ENCODE results near the gene CRHR1.

The CRHR1 gene
- total RNA-seq, result 0 to 0.07 (median 0) reads per million in 18 experiments

DNA sequence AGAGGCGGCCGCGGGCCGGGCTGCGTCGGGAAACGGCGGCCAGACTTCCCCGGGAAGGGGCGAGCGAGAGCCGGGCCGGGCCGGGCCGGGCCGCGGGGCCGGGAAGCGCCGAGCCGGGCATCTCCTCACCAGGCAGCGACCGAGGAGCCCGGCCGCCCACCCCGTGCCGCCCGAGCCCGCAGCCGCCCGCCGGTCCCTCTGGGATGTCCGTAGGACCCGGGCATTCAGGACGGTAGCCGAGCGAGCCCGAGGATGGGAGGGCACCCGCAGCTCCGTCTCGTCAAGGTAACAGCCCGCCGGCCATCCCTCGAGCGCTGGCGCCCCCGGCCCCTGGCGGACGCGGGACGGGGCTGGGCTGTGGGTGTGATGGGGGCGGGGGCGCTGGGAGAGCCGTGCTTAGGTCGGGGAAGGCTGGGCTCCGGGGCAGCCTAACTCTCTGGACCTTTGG is at the start of gene CRHR1:
Gene CRHR1 (plus strand): TSS at position 28 of the 448 bp plus-strand sequence. CDS start 225 bp downstream, at position 253.
- DNase-seq, result no peak

DNA sequence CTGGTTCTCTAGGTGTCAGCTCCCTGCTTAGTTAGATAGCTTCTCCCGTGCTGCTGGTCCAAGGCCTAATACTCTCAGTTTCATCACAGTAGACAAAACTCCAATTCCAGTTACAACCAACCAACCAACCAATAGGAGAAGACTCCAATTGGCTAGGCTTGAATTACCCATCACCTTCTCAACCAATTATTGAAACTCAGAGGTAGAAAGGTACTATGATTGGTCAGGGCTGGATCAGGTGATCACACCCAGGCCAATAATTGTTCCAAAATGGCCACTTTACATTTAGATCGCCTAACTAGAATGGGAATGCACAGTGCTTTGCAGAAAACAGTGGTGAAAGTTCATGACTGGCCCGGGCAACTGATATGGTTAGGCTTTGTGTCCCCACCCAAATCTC is 49.5 kb upstream of the CRHR1 start:
- DNase-seq, result no peak

DNA sequence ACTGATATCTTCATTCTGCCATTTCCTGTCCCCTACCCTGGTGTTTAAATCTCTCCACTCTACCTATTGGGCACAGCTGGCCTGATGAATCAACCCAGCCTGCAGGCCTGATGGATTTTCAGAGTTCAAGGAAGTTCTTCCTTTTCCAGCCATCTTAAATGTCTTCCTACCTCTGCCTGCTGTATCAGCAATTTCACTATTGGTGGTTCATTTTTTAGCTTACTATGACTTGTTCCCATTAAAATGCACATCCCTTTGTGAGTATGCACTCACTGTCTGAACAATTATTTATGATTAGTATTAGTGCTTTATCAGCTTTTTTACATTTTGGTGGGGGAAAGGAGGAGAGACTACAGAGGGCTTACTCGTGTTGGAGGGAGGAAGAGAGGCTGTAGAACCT is 48.6 kb upstream of the CRHR1 start:
- DNase-seq, result no peak

DNA sequence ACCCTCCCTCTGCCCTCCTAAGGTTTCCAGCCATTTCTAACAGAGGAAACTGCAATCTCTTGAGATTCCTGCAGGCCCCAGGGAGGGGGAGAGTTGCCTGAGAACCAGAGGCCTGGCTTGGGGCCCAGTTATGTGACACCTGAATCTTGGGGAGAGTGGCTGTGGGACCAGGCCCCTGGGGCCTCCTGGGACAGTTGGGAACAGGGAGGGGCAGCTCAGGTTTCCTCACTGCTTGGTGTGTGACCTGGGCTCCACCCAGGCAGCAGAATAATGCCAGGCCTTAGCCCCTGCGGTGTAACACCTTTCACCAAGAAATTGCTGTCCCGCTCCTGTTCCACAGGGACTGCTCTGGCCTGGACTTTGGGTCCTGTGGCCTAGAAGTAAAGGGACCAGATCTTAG is 44.3 kb upstream of the CRHR1 start:
- no peak for DNase-seq

DNA sequence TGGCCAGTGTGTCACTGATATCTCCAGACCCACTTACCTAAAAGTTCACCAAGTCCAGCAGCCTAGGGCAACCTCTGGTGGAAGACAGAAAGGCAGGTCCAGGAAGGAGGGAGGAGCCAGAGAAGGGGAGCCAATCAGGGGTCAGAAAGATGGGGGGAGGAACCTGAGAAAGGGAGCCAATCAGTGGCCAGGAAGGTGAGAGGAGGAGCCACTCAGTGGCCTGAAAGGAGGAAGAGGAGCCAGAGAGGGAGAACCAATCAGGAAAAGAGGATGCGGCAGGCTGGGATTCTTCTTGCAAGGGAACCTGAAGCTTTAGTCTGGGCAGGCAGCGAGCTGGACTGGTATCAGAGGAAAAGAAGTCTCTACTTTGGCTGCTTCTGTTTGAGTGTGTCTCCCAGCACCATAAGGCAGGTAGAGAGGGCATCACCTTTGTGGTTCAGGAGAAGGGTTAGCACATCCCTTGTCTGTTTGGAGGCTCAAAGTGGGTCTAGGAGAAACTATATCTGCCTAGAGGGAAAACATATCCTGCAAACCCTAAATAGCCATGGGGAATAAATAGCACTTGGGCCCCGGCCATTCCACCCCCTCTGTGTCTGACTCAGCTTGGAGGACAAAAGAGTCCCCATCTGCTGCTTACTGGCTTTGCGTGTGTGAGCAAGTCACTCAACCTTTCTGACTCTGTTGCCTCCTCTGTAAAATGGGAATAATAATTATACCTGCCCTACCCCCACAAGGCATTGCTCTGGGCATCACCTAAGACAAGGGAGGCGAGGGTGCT is 43.4 kb upstream of the CRHR1 start:
- DNase-seq, result peak; percentile 4 to 23

DNA sequence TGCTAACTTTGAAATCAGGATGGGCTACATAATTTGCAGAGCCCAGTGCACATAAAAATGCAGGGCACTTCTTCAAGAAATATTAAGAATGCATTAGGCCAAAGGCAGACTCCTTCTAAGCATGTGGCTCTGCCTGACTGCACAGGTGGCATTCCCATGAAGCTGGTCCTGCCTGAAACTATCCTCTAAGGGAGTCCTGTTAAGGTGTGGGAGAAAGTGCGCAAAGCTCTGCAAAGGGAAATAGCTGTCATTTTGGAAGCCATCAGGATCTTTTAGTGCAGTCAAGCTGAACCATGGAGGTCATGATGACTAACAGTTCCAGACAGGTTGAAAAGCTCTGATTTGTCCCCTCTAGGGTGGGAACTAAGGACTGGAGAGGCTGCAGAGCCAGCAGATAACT is 41.9 kb upstream of the CRHR1 start:
- no peak for DNase-seq

DNA sequence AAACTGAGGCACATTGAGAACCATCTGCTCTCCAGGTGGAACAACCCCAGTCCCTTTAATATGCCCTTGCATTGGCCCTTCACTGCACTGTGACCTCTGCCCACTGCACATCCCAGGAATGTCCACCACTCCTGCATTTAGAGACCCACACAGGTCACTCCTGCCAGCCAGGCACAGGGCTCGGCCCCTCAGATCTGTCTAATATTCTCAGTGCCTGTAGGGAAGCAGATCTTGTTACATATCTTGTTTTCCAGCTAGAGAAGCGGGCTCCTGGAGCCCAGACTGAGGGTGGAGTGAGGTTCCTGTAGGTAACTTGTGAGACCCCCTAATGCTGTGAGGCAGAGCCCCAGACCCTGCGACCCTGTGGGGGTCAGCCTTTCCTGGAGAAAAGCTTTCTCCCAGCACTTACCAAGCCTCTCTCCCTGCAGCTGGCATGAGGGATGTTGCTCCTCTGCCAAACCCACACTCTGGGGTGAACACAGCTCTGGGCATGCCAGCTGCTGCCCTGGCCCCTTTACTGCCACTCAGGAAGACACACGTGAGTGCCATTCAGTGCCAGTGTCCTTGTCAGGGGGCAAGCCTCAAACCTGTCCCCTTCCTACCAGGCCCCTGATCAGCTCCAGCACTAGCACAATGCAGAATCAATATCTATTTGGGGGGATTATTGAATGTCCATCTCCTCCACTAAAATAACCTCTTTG is 40.3 kb upstream of the CRHR1 start:
- no peak for DNase-seq

DNA sequence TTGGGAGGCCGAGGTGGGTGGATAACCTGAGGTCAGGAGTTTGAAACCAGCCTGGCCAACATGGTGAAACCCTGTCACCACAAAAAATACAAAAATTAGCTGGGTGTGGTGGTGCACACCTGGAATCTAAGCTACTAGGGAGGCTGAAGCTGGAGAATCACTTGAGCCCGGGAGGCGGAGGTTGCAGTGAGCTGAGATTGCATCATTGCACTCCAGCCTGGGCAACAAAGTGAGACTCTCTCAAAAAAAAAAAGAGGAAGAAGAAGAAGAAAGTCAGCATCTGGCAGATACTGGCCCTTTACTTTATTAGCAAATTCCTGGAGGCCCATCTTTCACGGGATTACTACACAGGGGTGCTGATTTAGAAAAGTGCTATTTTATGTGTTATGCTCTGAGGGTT is 39.3 kb upstream of the CRHR1 start:
- DNase-seq, result peak in 1 of 2 donors; percentile 2

DNA sequence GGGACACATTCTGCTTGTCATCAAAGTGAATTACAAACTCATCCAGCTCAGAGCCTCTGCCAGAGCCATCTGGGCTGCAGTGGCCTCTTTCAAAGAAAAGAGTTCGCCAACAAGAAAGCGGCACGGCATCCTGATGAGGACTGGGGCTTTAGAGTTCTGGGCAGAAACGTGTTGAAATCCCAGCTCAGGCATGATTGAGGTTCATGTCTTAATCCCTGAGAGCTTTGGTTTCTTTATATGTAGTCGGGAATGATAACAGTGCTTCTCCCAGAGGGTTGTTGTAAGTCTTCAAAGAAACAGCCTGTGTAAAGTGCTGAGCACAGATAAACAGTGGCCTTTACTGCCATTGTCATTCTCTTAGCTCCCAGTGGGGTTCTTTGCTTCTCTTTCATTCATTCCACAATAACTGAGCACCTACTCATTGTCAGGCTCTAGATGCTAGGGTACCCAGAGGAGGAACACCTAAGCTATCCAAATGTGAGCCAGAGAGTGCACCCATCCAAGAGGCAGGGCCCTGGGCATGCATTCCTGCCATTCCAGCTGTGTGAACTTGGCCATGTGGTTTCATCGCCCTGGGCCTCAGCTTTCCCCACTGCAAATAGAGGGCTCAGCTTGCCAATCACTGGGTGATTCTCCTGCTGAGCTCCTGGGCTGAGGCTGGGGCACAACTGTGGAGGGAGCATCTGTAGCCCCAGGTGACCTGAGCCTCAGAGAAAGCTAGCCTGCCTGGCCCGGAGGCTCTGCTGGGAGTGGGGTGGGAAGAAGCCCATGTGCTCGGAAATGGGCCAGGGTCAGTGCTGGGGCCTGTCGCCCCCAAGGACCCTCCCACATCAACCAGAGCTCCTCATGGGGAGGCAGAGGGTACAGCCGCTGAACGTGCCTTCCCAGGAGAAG is 38.3 kb upstream of the CRHR1 start:
- DNase-seq, result no peak

DNA sequence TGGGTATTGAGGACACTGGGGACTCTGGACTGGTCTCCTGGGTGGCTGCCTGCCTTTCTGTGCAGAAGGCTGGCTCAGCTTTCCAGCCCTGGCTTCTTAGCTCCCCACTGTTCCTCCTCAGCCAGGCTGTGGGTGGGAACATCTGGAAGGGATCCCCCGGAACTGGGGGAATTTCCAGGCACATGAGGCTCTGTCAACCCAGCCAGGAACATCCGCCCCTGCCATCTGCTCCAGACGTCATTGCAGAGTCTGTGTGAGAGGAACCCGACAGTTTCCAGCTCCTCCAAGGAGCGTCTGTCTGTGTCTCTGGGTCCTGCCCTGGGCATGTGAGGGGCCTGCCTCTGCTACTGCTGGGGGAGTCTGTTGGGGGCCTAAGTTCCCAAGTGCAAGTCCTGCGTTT is 36.2 kb upstream of the CRHR1 start:
- DNase-seq, result no peak

DNA sequence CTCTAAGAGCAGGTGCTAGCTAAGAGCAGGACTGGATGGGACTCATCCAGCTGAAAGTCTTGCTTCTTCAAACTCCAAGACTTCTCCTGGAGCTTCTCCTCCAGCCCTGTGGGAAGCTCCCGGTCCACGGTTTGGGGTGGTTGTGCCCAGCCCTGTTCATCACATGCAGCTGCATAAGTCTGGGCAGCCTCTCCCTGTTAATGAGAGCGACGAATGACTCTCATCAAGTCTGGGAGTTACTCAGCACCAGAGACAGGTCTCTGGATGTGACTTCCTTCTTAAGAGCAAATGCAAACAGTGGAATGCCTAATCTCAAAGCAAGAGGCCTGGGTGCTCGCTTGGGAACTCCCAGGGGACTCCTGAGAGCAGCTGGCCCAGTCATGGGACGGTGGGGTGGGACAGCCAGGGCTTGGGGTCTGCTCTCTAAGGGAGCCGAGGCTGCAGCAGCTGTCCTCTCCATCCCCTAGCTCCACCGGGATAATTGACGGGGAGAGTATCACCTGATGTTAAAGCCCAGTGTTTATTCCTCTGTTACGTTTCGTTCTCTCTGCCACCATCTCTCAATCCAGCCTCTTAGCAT is 35.3 kb upstream of the CRHR1 start:
- DNase-seq, result no peak

DNA sequence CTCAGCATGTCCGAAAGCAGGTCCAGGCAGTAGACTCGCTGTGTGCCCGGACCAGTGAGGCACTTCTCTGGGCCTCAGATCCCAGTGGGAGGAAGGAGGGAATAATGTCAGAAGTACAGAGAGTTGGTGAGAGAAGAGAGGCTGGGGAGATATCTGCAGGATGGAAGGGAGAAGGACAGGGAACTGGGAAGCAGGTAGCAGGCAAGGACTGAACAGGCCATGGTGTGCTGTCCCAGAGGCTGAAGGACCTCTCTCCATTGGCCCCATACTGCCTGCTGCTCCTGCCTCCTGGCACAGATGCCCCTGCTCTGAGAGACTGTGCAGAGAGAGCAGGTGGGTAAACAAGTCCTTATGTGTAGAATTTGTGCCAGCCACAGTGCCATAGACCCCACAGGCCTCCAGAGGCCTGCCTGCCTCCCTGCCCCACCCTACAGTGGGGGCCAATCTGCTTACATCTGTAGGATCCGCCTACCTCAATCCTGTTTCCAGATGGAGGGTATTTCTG is 34.2 kb upstream of the CRHR1 start:
- no peak for DNase-seq

DNA sequence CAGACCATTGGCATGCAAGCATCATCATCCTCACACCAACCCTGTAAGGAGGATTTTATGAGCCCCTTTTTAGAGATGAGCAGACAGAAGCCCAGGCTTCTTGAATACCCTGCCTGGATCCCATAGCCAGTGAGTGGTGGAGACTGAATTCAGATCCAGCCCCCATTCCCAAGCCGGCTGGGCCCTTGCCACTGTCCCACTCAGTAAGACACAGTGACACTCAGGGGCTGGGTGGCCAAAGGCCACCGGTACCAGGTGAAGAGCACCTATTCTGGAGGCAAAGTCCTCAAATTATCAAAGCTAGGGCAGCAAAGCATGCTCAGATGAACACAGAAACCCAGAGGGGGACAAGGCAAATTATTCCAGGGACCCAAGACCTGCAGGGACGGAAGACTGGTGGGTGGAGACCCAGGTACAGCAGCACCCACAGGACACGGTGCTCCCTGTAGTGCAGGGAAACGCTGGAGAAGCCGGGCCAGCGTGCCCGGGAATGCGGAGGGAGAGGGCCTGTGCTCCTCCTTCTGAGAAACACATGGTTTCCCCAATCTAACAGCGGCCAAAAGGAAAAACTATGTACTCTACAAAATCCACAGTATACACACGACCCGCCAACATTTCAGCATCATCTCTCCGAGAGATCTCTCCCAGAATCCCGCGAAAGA is 33.2 kb upstream of the CRHR1 start:
- no peak for DNase-seq

DNA sequence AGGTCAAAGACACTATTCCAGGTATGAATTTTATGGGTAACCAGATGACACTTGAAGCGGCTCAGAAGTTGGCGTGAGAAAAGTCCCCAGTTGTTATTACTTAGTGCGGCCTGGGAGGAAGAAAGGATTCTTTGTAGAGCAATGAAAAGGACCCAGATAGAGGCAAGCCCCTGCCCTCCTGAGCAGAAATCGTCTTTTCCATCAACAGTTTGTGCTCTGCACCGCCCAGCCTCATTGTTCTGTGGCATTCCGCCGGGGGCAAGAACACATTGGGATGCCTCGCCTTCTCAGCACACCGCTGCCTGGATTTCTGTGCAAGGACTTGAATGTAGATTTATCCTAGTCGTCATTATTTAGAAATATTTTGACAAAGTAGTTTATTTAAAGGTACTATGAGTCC is 32.7 kb upstream of the CRHR1 start:
- no peak for DNase-seq

DNA sequence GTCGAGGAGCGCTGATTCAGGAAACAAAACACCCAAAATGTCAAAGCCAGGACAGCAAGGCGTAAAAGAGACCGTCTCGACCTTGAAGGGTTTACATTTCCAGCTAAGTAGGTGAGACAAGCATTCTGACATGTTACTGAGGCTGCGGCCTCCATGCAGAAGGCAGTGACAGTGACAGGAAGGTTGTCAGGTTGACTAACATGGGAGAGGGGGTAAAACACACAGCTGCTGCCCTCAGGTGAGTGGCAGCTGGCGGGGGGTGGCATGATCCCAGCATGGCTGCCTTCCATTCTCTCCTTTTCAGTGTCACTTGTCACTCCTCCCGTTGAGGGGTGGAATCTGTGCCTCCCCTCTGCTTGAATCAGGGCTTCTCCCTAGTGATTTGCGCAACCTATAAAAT is 31.9 kb upstream of the CRHR1 start:
- DNase-seq, result no peak

DNA sequence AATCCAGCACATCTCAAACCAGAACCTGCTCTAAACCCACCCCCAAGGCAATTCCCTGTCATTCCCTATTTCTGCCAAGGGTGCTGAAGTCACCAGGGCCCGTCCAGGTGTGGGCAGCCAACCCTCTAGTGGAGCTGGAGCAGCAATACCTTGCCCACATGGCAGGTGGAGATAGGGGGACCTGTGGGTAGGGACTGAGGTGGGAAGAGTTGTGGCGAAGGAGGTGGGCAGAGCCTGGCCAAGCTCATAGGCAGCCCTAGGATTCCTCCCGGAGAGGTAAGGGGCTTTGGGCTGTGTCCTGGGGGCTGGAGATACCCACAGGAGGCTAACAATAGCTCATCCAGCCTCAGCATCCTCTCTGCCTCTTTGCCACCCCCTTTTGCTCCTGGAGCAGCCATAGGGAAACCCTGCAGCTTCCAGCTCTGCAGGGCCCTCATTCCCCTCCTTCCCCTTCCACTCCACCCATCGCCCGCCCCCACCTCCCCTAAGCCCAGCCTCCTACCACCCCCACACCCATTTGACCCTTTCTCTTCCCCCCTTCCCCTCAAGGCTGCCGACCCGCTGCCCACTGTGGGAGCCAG is 30.4 kb upstream of the CRHR1 start:
- no peak for DNase-seq

DNA sequence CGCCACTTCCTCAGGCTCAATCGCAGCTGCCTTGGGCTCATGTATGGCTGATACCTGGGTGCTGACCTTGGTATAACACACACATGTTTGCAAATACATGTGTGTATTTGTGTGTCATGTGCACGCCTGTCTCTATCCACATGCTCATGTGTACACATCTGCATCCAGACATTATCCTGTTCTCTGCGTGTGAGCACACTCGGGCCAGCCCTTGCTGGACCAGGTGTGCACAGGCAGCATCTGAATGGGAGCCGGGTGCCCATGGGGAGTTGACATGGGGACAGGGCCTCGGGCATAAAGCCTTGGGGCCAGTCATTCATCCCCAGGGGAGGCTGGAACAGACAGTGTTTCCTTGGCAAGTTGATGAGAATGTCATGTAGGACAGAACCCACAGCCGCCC is 29.1 kb upstream of the CRHR1 start:
- DNase-seq, result no peak

DNA sequence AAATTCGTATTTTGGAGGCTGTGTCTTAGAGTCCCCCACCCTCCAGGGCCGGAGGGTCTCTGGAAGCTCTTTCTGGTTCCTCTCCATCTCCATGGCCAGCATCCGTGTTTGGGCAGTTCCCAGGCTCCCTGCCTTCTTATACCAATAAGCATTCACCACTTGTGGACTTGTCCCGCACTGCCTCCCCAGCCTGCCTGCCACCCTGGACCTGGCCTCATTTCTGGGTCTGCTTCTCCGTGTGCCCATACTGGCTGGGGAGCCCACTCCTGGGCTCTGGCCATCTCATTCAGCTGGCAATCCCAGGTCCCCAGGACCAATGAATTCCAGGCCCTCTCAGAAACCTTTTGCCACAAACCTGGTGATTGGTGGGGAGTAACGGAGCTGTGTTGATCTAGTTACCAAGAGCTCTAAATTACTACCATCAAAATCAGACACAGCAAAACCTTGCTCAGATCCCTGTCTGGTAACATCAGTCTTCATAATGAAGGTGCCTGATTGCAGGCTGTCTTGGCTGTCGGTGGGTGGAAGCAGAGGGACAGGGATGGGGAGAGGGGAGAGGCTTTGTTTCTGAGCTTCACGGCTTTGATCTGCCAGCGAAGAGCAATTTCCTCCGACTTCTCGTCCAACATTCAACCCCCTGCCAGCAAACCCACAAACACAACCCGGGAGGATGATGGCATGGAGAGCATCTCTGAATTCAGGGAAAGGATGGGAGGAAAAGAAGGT is 27.7 kb upstream of the CRHR1 start:
- no peak for DNase-seq

DNA sequence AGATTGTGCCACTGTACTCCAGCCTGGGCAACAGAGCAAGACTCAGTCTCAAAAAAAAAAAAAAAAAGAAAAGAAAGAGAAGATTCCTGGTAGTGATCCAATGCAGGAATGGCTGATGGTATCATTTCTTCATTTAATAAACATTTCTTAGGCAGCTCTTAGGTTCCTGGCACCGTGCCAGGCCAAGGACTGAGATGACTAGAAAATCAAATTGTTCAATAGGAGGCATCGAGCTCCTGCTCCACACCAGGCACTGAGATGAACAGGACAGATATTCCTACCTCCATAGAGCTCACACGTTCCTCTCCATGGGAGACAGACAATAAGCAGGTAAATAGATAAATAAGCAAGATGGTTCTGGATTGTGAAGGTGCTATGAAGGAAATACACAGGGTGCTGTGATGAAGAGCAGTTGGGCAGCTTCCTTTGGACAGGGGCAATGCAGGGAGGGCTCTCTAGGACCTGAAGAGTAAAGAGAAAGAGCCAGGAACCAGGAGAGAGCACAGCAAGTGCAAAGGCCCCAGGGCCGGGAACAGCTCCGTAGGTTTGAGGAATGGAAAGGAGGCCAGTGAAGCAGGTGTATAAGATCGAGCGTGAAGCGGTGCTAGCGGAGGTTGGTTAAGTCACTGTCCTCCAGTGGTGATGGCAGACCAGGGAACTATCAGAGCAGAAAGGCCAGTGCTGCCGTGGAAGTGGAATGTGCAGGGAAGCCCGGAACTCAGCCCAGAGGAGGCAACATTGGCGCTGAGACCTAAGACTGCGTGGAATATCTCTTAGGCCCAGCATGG is 26.5 kb upstream of the CRHR1 start:
- no peak for DNase-seq

DNA sequence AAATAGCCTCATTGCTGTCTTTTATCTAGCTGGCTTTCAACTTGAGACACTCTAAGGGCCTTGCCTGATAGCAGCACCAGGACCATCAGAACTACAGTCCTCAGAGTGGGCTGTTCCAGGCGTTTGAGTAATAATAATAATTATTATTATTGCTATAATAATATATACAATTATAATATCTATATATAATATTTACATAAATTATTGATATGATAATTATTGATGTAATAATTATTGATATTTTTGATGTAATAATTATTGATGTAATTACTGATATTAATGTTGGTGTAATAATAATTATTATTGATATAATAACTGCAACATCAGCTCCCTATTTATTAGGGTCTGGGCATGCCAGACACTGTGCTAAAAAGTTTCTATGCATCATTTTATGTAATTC is 25.6 kb upstream of the CRHR1 start:
- DNase-seq, result no peak
